B cell (primary cell): ENCODE data around the gene TBC1D1. TPM values are rescaled to one million over a fixed set of nuclear protein-coding genes. Genes with fewer than 3 reads are reported as not detected.

Experiments used
- ATAC-seq: fragments of 200-7000 bp; cut with Tn5 transposase; one replicate; pipeline ENCODE4 v1.10.0; 2021; ENCODE audit warnings: low read depth, mild to moderate bottlenecking, moderate number of reproducible peaks, moderate library complexity
- CTCF ChIA-PET: fragments of 350-600 bp; sonication (Branson Sonifier 250); formaldehyde crosslinking; loops from one replicate; lab custom pipeline; 2021; ENCODE audit warnings: antibody characterized with exemption, inconsistent platforms; lab: Charles Lee
- POLR2A ChIA-PET: fragments of 350-600 bp; sonication (Branson Sonifier 250); formaldehyde crosslinking; loops from one replicate; lab custom pipeline; 2021; ENCODE audit warnings: antibody characterized with exemption; lab: Charles Lee
- DNase-seq: peaks from one replicate; pipeline ENCODE4 v3.0.0; 2013
- H2AFZ ChIP-seq: 2 replicates; pipeline ENCODE4 v1.6.1; 2012; ENCODE audit warnings: mild to moderate bottlenecking, low read depth, low read length; ENCODE audit not compliant: insufficient read depth, poor library complexity, severe bottlenecking
- H3K27ac ChIP-seq, 2 donors: 1 replicate in 1 of 2; 2 replicates in 1 of 2; pipeline ENCODE4 v1.5.1; 2012 to 2013; ENCODE audit warnings: low read length in 2 of 2, mild to moderate bottlenecking in 2 of 2, moderate library complexity in 1 of 2
- H3K27me3 ChIP-seq, 4 experiments: fragments of 200-600 bp in 1 of 4; sonication (generic) in 1 of 4; replicated peaks in 1 of 4; 1 replicate in 2 of 4; 2 replicates in 2 of 4; pipeline versions ENCODE4 v1.6.1 to v1.7.0; 2013 to 2016; ENCODE audit warnings: low read length in 3 of 4, mild to moderate bottlenecking in 2 of 4, mixed read lengths in 1 of 4, moderate library complexity in 1 of 4; ENCODE audit not compliant: insufficient read depth in 4 of 4, control insufficient read depth in 3 of 4; ENCODE audit errors: control extremely low read depth in 1 of 4
- H3K36me3 ChIP-seq, 2 experiments: replicated peaks in 1 of 2; 1 replicate in 1 of 2; 2 replicates in 1 of 2; pipeline versions ENCODE4 v1.6.1 to v1.7.1; 2013; ENCODE audit warnings: low read length in 1 of 2; ENCODE audit not compliant: insufficient read depth in 2 of 2, control insufficient read depth in 1 of 2; ENCODE audit errors: control extremely low read depth in 1 of 2, extremely low read depth in 1 of 2
- H3K4me1 ChIP-seq, 2 donors: fragments of 200-600 bp in 1 of 2; sonication (generic) in 1 of 2; 1 replicate in 1 of 2; 2 replicates in 1 of 2; pipeline versions ENCODE4 v1.5.1 to v1.6.1; 2013 to 2017; ENCODE audit warnings: low read length in 2 of 2; ENCODE audit not compliant: control insufficient read depth in 2 of 2, insufficient read depth in 2 of 2
- H3K4me2 ChIP-seq: replicated peaks from 2 replicates; pipeline ENCODE3; 2012; ENCODE audit warnings: mild to moderate bottlenecking, low read depth, low read length; ENCODE audit not compliant: poor library complexity, severe bottlenecking
- H3K4me3 ChIP-seq, 5 experiments: fragments of 200-600 bp in 1 of 5; sonication (generic) in 1 of 5; 1 replicate in 3 of 5; 2 replicates in 2 of 5; pipeline versions ENCODE4 v1.5.1 to v1.7.0; 2011 to 2016; ENCODE audit warnings: low read length in 4 of 5, mild to moderate bottlenecking in 4 of 5, low read depth in 2 of 5, control low read depth in 1 of 5, moderate library complexity in 1 of 5; ENCODE audit not compliant: insufficient read depth in 1 of 5; ENCODE audit errors: control extremely low read depth in 1 of 5, extremely low read depth in 1 of 5
- H3K79me2 ChIP-seq: fragments of 200-600 bp; sonication (generic); one replicate; pipeline ENCODE4 v1.6.0; 2016; ENCODE audit warnings: low read length; ENCODE audit not compliant: control insufficient read depth, insufficient read depth
- H3K9ac ChIP-seq: fragments of 200-600 bp; sonication (generic); 2 replicates; pipeline ENCODE4 v1.6.1; 2017; ENCODE audit warnings: mild to moderate bottlenecking, low read length, moderate library complexity
- H3K9me3 ChIP-seq, 3 donors: one replicate each; pipeline versions ENCODE4 v1.6.1 to v1.7.1; 2013; ENCODE audit warnings: low read length in 2 of 3; ENCODE audit not compliant: control insufficient read depth in 2 of 3, insufficient read depth in 1 of 3; ENCODE audit errors: control extremely low read depth in 1 of 3
- H4K20me1 ChIP-seq: 2 replicates; pipeline ENCODE4 v1.6.0; 2012; ENCODE audit warnings: mild to moderate bottlenecking, low read length; ENCODE audit not compliant: insufficient read depth, control insufficient read depth, poor library complexity, severe bottlenecking
- H3K27ac Mint-ChIP-seq: one replicate; pipeline ENCODE4 v1.8.0; 2021; ENCODE audit warnings: mixed read lengths
- H3K27me3 Mint-ChIP-seq: one replicate; pipeline ENCODE4 v1.8.0; 2021; ENCODE audit warnings: mixed read lengths
- H3K4me1 Mint-ChIP-seq: one replicate; pipeline ENCODE4 v1.8.0; 2021; ENCODE audit warnings: mixed read lengths
- H3K4me3 Mint-ChIP-seq: one replicate; pipeline ENCODE4 v1.8.0; 2021; ENCODE audit warnings: mixed read lengths
- H3K9me3 Mint-ChIP-seq: one replicate; pipeline ENCODE4 v1.8.0; 2022; ENCODE audit warnings: mixed read lengths; ENCODE audit not compliant: insufficient read depth
- CTCF ChIP-seq: fragments of 200-600 bp; IDR thresholded peaks from one replicate; pipeline ENCODE4 v1.8.0; 2022; ENCODE audit warnings: antibody characterized with exemption, mild to moderate bottlenecking
- EZH2 ChIP-seq: IDR thresholded peaks from 2 replicates; pipeline ENCODE4 v1.6.1; 2012; ENCODE audit warnings: borderline replicate concordance, low read depth, mild to moderate bottlenecking, moderate library complexity, low read length; ENCODE audit not compliant: insufficient read depth, poor library complexity, severe bottlenecking
- WGBS: methylation state at CpG from one replicate; pipeline ENCODE4 v1.1.5; 2013; ENCODE audit warnings: missing lambda C conversion rate; ENCODE audit not compliant: insufficient coverage; 5-methylcytosine and 5-hydroxymethylcytosine counted together
- intact Hi-C: fragments of 100-400 bp; cut with micrococcal nuclease; formaldehyde crosslinking; loops from one replicate; pipeline ENCODE4 v1.10.0; 2022
- polyA plus RNA-seq: library from polyadenylated mRNA; depleted of rRNA; stranded (reverse); fragments of >200 nt; gene quantifications from 2 replicates; pipeline ENCODE4 v1.2.3, GENCODE V29; 2012
- total RNA-seq, 2 donors: library from RNA; stranded (reverse); fragments of 120-200 nt in 1 of 2; gene quantifications; 1 replicate in 1 of 2; 2 replicates in 1 of 2; pipeline versions ENCODE4 v1.2.3 to v1.2.4, GENCODE V29; 2013 to 2022

The TBC1D1 gene
- total and polyA plus RNA-seq, 2 donors (not counting 1 experiment from before 2014, with no cell fraction given), result 88.2 to 98.7 TPM

GRCh38 chr4:37914539-37914938 is 23.7 kb downstream of the TBC1D1 start:
- no peaks in the 10 kb centered on the region for H3K27me3 ChIP-seq
- Mint-ChIP-seq H3K4me1 (peaks cover 6% of the 10 kb centered on the region), H3K4me3 (no peak overlapping the region), H3K27me3 (no peaks in the 10 kb centered on the region), H3K9me3 (no peaks in the 10 kb centered on the region), H3K27ac (no peak overlapping the region)
- no peak overlapping the region for H3K4me3 ChIP-seq
- ATAC-seq (no peak), DNase-seq (no peak)
- WGBS, result 100% methylated on average over 3 of the region's 3 CpGs
- H3K9me3 ChIP-seq, result no peaks in the 10 kb centered on the region
- peaks cover 78% of the 10 kb centered on the region for H3K79me2 ChIP-seq
- no peak for TF ChIP-seq EZH2
- no peak for TF ChIP-seq CTCF
- ChIA-PET POLR2A (no interaction called here), CTCF (no interaction called here)
- intact Hi-C loops, result no loop called here
- no peak overlapping the region for H3K27ac ChIP-seq
- H3K36me3 ChIP-seq, result peaks cover 8% of the 10 kb centered on the region in 2 experiments
- H3K9ac ChIP-seq, result no peak overlapping the region
- peaks cover 52% of the 10 kb centered on the region for H4K20me1 ChIP-seq
- H3K4me1 ChIP-seq, result no peaks in the 10 kb centered on the region
- H2AFZ ChIP-seq, result no peak overlapping the region
- no peak overlapping the region for H3K4me2 ChIP-seq

- ChIA-PET CTCF (no interaction called here), POLR2A (no interaction called here)
- H3K4me3 Mint-ChIP-seq, result no peak overlapping the region
- H3K4me3 ChIP-seq, result no peak overlapping the region
- peaks cover 0 to 5% (median 0%) of the 10 kb centered on the region in 3 donors for H3K9me3 ChIP-seq
- H2AFZ ChIP-seq, result no peak overlapping the region
- DNase-seq (no peak), ATAC-seq (no peak)
- peaks cover 8% of the 10 kb centered on the region in 2 experiments for H3K36me3 ChIP-seq
- peaks cover 74% of the 10 kb centered on the region for H3K79me2 ChIP-seq
- H3K9ac ChIP-seq, result no peak overlapping the region
- H3K27me3 ChIP-seq, result no peaks in the 10 kb centered on the region
- H3K27ac Mint-ChIP-seq, result no peak overlapping the region
- TF ChIP-seq CTCF, result no peak
- no peak for TF ChIP-seq EZH2
- intact Hi-C loops, result no loop called here
- H3K27me3 Mint-ChIP-seq, result no peaks in the 10 kb centered on the region
- H3K27ac ChIP-seq, result no peak overlapping the region
- H3K4me1 Mint-ChIP-seq, result peaks cover 9% of the 10 kb centered on the region
- no peaks in the 10 kb centered on the region for H3K9me3 Mint-ChIP-seq
- no peaks in the 10 kb centered on the region for H3K4me1 ChIP-seq
- peaks cover 39% of the 10 kb centered on the region for H4K20me1 ChIP-seq
- WGBS, result 100% methylated on average over 1 of the region's 7 CpGs
- H3K4me2 ChIP-seq, result no peak overlapping the region
These were observed 26.5 kb downstream of the TBC1D1 start for GRCh38 chr4:37917388-37917787.
